Testis (tissue), 2 donors: ENCODE results near the gene LDLRAD4.

Source experiments
- POLR2A ChIP-seq: fragments of 450-650 bp; IDR thresholded peaks from one replicate; pipeline ENCODE4 v1.6.1; 2017; ENCODE audit warnings: antibody characterized with exemption, mild to moderate bottlenecking, moderate library complexity
- TF ChIP-seq, protein P1 (sequence below), 3 experiments: fragments of 450-650 bp in 2 of 3; fragments of 200-600 bp in 1 of 3; sonication (generic) in 1 of 3; IDR thresholded peaks; one replicate each; pipeline ENCODE4 v1.5.1; 2016 to 2019; ENCODE audit warnings: antibody characterized with exemption in 3 of 3, mild to moderate bottlenecking in 2 of 3, moderate library complexity in 1 of 3

DNA sequence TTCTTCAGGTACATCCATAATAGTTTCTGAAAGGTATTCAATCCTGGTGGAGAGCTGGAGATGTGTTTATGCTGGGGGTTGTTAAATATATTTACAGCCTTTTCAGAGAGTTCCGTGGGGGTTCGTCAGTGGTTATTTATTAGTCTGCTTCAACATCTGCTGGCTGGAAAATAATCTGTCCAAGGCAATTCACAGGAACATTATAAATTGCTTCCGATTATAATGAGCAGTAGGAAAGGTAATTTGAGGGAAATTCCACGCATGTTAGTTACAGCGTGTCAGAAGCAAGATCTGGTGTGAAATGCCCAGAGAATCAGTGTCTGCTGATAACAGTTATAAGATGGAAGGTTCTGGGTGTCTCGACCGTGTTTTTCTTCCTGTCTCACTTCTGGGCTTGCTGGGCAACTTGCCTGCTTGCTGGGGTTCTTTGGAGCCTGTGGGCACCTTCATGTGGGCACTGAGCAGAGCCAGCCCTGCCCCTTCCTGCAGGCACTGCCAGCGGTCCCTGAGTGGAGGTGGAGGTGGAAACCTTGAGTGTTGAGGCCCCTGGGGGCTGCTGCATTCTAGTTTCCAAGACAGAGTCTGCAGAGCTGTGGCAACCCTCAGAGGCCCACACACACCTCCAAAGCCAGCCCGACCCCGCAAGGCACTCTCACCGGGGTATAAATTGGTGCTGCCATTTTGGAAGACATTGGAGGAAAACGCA lies 322.1 kb downstream of the LDLRAD4 start:
- TF ChIP-seq, protein P1, sequence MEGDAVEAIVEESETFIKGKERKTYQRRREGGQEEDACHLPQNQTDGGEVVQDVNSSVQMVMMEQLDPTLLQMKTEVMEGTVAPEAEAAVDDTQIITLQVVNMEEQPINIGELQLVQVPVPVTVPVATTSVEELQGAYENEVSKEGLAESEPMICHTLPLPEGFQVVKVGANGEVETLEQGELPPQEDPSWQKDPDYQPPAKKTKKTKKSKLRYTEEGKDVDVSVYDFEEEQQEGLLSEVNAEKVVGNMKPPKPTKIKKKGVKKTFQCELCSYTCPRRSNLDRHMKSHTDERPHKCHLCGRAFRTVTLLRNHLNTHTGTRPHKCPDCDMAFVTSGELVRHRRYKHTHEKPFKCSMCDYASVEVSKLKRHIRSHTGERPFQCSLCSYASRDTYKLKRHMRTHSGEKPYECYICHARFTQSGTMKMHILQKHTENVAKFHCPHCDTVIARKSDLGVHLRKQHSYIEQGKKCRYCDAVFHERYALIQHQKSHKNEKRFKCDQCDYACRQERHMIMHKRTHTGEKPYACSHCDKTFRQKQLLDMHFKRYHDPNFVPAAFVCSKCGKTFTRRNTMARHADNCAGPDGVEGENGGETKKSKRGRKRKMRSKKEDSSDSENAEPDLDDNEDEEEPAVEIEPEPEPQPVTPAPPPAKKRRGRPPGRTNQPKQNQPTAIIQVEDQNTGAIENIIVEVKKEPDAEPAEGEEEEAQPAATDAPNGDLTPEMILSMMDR (IDR thresholded peaks at IDR 0.05), result no peak
- no peak for TF ChIP-seq POLR2A
